Measurements from ENCODE around the gene CNN1.

- TF ChIP-seq CTCF (IDR thresholded peaks at IDR 0.05) (no peak), POLR2A (IDR thresholded peaks at IDR 0.05) (no peak)
These were observed 60.1 kb downstream of the CNN1 start for GRCh38 chr19:11598746-11599145.

Measured in body of pancreas (tissue), 4 donors.